Measurements from ENCODE around the gene PRR27.
"Not testable (repeated sequence)": the region's sequence is repeated elsewhere in the genome, so short reads cannot be mapped to it uniquely, and the experiment has no call there.

Gene PRR27

GRCh38 chr4:70192895-70193294, 38.9 kb downstream of the PRR27 start:
- TF ChIP-seq, protein P1, sequence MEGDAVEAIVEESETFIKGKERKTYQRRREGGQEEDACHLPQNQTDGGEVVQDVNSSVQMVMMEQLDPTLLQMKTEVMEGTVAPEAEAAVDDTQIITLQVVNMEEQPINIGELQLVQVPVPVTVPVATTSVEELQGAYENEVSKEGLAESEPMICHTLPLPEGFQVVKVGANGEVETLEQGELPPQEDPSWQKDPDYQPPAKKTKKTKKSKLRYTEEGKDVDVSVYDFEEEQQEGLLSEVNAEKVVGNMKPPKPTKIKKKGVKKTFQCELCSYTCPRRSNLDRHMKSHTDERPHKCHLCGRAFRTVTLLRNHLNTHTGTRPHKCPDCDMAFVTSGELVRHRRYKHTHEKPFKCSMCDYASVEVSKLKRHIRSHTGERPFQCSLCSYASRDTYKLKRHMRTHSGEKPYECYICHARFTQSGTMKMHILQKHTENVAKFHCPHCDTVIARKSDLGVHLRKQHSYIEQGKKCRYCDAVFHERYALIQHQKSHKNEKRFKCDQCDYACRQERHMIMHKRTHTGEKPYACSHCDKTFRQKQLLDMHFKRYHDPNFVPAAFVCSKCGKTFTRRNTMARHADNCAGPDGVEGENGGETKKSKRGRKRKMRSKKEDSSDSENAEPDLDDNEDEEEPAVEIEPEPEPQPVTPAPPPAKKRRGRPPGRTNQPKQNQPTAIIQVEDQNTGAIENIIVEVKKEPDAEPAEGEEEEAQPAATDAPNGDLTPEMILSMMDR (IDR thresholded peaks at IDR 0.05; ENCODE audit: low read depth, low read length, missing control alignments): no peak
- H3K4me3 ChIP-seq (replicated peaks; ENCODE audit: low read depth, low read length): no peak overlapping the region
- no peak for DNase-seq (ENCODE audit: extremely low read depth, low read depth)

- DNase-seq (ENCODE audit: extremely low read depth, low read depth): no peak
- TF ChIP-seq, protein P1 (IDR thresholded peaks at IDR 0.05; ENCODE audit: low read depth, low read length, missing control alignments): no peak
- no peak within 1 kb of the TSS for H3K4me3 ChIP-seq (replicated peaks; ENCODE audit: low read depth, low read length)
Observed at GRCh38 chr4:70195425-70195824, 41.4 kb downstream of the PRR27 start, which contains the start of gene ODAM. Gene ODAM, plus strand, starts transcription at chr4:70195725. Its CDS starts 819 bp downstream, at chr4:70196544.

- no peak overlapping the region for H3K4me3 ChIP-seq (replicated peaks; ENCODE audit: low read depth, low read length)
- TF ChIP-seq, protein P1 (IDR thresholded peaks at IDR 0.05; ENCODE audit: low read depth, low read length, missing control alignments): no peak
- DNase-seq (ENCODE audit: extremely low read depth, low read depth): no peak
Observed at GRCh38 chr4:70196857-70197256, 42.8 kb downstream of the PRR27 start.

- TF ChIP-seq, protein P1 (IDR thresholded peaks at IDR 0.05; ENCODE audit: low read depth, low read length, missing control alignments): no peak
- no peak for DNase-seq (ENCODE audit: extremely low read depth, low read depth)
- no peak overlapping the region for H3K4me3 ChIP-seq (replicated peaks; ENCODE audit: low read depth, low read length)
Observed at GRCh38 chr4:70197842-70198241, 43.8 kb downstream of the PRR27 start.

- TF ChIP-seq, protein P1 (IDR thresholded peaks at IDR 0.05; ENCODE audit: low read depth, low read length, missing control alignments): no peak
- DNase-seq (ENCODE audit: extremely low read depth, low read depth): no peak
- no peak overlapping the region for H3K4me3 ChIP-seq (replicated peaks; ENCODE audit: low read depth, low read length)
Observed at GRCh38 chr4:70203601-70204000, 49.6 kb downstream of the PRR27 start.

DNA sequence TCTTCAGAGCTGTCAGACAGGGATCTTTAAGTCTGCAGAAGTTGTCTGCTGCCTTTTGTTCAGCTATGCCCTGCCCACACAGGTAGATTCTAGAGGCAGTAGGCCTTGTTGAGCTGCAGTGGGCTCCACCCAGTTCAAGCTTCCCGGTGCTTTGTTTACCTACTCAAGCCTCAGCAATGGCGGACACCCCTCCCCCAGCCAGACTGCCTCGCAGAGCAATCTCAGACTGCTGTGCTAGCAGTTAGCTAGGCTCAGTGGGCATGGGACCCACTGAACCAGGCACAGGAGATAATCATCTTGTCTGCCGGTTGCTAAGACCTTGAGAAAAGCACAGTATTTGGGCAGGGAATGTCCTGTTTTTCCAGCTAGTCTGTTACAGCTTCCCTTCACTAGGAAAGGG, 58.7 kb downstream of the PRR27 start:
- H3K4me3 ChIP-seq (replicated peaks; ENCODE audit: low read depth, low read length); DNase-seq (ENCODE audit: extremely low read depth, low read depth): not testable (repeated sequence)
